K562 treated with DMSO at 1 percent for 24 hours (cell line): ENCODE results near the gene ATRN. TPM values are rescaled to one million over a fixed set of nuclear protein-coding genes. Genes with fewer than 3 reads are reported as not detected.

Source experiments
- total RNA-seq: library from RNA; unstranded; fragments of 300-600 nt; gene quantifications from 2 replicates; pipeline ENCODE4 v1.2.3, GENCODE V29; 2022; ENCODE audit warnings: low read depth; ENCODE audit not compliant: insufficient read depth

ATRN gene
- total RNA-seq, result 8.3 and 10.1 TPM in 2 replicates

GRCh38 chr20:3470627-3471396, at the start of gene ATRN:
Gene ATRN, plus strand, starts transcription at chr20:3471018. Its CDS starts 90 bp downstream, at chr20:3471108.

GRCh38 chr20:3663031-3663701, 192.3 kb downstream of the ATRN start, which contains the start of gene GFRA4:
Gene GFRA4, minus strand, starts transcription at chr20:3663399. Its CDS starts 0 bp downstream, at chr20:3663399.

GRCh38 chr20:3681931-3682781, 211.3 kb downstream of the ATRN start, which contains the start of gene ADAM33:
Gene ADAM33, minus strand, starts transcription at chr20:3682010. Its CDS starts 6 bp downstream, at chr20:3682004.

Other genes with a start within 250 kb of the ATRN start
- gene SLC4A11, start 231.8 kb upstream of the ATRN start, total RNA-seq, result 0.14 TPM in 1 of 2 replicates, not detected in the other
- gene DNAAF9, start 63.3 kb upstream of the ATRN start, total RNA-seq, result 2.3 and 2.5 TPM in 2 replicates
- not detected in 2 replicates for gene GFRA4, start 192.4 kb downstream of the ATRN start, total RNA-seq
- not detected in 2 replicates for gene ADAM33, start 211.0 kb downstream of the ATRN start, total RNA-seq
- gene SIGLEC1, start 241.6 kb downstream of the ATRN start, total RNA-seq, result not detected in 2 replicates